ENCODE results near the gene SMARCAD1.

- TF ChIP-seq EZH2 (IDR thresholded peaks at IDR 0.05; ENCODE audit: insufficient read depth, poor library complexity, severe bottlenecking) (no peak), EZH2phosphoT487 (IDR thresholded peaks at IDR 0.05; ENCODE audit: insufficient read depth, low read depth) (no peak)
Observed at GRCh38 chr4:94338681-94339351, 131.2 kb downstream of the SMARCAD1 start.
